Thyroid gland (tissue), 4 donors: Measurements from ENCODE around the gene IER5L. TPM values are rescaled to one million over a fixed set of nuclear protein-coding genes. Genes with fewer than 3 reads are reported as not detected.

Experiments used
- DNase-seq, 2 donors: peaks; one replicate each; pipeline ENCODE4 v3.0.0-alpha.2; 2019
- H3K27ac ChIP-seq, 3 donors: fragments of 200-600 bp; sonication (generic); 1 replicate in 2 of 3; 2 replicates in 1 of 3; pipeline ENCODE4 v1.5.1; 2016 to 2019; ENCODE audit warnings: mild to moderate bottlenecking in 1 of 3, moderate library complexity in 1 of 3
- H3K27me3 ChIP-seq: fragments of 200-600 bp; sonication (generic); one replicate; pipeline ENCODE4 v1.5.1; 2019
- H3K36me3 ChIP-seq, 2 donors: fragments of 200-600 bp; sonication (generic); one replicate each; pipeline ENCODE4 v1.5.1; 2016 to 2019
- H3K4me1 ChIP-seq, 2 donors: fragments of 200-600 bp; sonication (generic); one replicate each; pipeline ENCODE4 v1.5.1; 2017 to 2019
- H3K4me3 ChIP-seq, 3 donors: fragments of 200-600 bp; sonication (generic); replicated peaks in 1 of 3; 1 replicate in 2 of 3; 2 replicates in 1 of 3; pipeline ENCODE4 v1.5.1; 2016; ENCODE audit warnings: mild to moderate bottlenecking in 1 of 3
- H3K9me3 ChIP-seq: fragments of 200-600 bp; sonication (generic); one replicate; pipeline ENCODE4 v1.5.1; 2017
- CTCF ChIP-seq, 6 experiments: fragments of 200-600 bp in 3 of 6; fragments of 450-650 bp in 3 of 6; sonication (generic) in 3 of 6; IDR thresholded peaks; one replicate each; pipeline ENCODE4 v1.5.1; 2016 to 2019; ENCODE audit warnings: antibody characterized with exemption in 6 of 6, mild to moderate bottlenecking in 2 of 6, inconsistent platforms in 1 of 6, moderate library complexity in 1 of 6
- POLR2A ChIP-seq, 2 donors: fragments of 450-650 bp; IDR thresholded peaks; one replicate each; pipeline ENCODE4 v1.6.1; 2017; ENCODE audit warnings: antibody characterized with exemption in 2 of 2, mild to moderate bottlenecking in 2 of 2, moderate library complexity in 1 of 2
- WGBS, 2 donors: methylation state at CpG; one replicate each; pipeline ENCODE4 v1.1.5; 2017; 5-methylcytosine and 5-hydroxymethylcytosine counted together
- intact Hi-C: fragments of 100-400 bp; cut with DNase I; formaldehyde crosslinking; loops from one replicate; pipeline ENCODE4 v1.15.1; 2023
- total RNA-seq, 4 donors: library from RNA; depleted of rRNA; stranded (reverse); fragments of >200 nt; gene quantifications; one replicate each; pipeline ENCODE4 v1.2.3, GENCODE V29; 2016

Gene IER5L
- total RNA-seq, 4 donors from 2014 or later = 7.8 to 20.2 (median 12.6) TPM

- DNase-seq = peak; percentile 56 to 72
- H3K4me1 ChIP-seq = peaks cover 57 to 68% of the 10 kb centered on the region in 2 donors
- H3K9me3 ChIP-seq = no peaks in the 10 kb centered on the region
- intact Hi-C loops = no loop called here
- H3K36me3 ChIP-seq = no peaks in the 10 kb centered on the region
- H3K27ac ChIP-seq = peak overlapping the region; percentile 20 to 100 (median 74)
- 46 to 57% methylated on average over 1 to 2 of the region's 2 CpGs for WGBS, 2 donors
- H3K27me3 ChIP-seq = no peaks in the 10 kb centered on the region
- TF ChIP-seq POLR2A (IDR thresholded peaks at IDR 0.05) (no peak), CTCF (IDR thresholded peaks at IDR 0.05) (no peak)
- H3K4me3 ChIP-seq = no peak overlapping the region
Measured at GRCh38 chr9:129145316-129145715, 32.7 kb downstream of the IER5L start.

GRCh38 chr9:129143031-129143927, 34.8 kb downstream of the IER5L start:
- Histone ChIP-seq H3K27me3 (no peaks in the 10 kb centered on the region), H3K27ac (peak overlapping the region; percentile 98 to 100 (median 100)), H3K36me3 (no peaks in the 10 kb centered on the region), H3K4me3 (no peak overlapping the region), H3K4me1 (peaks cover 65 to 86% of the 10 kb centered on the region in 2 donors), H3K9me3 (no peaks in the 10 kb centered on the region)
- WGBS, 2 donors = 22 to 38% methylated on average over 12 to 14 of the region's 14 CpGs
- TF ChIP-seq POLR2A (IDR thresholded peaks at IDR 0.05) (peak in 1 of 2 donors; percentile 48), CTCF (IDR thresholded peaks at IDR 0.05) (peak; percentile 38 to 73 (median 71))
- intact Hi-C loops = loop anchor here (5.0 kb wide), 1 partner anchor 34 kb away; the partner anchor contains the start of gene IER5L
- peak; percentile 90 to 93 for DNase-seq

- TF ChIP-seq CTCF (IDR thresholded peaks at IDR 0.05) (no peak), POLR2A (IDR thresholded peaks at IDR 0.05) (no peak)
- WGBS, 2 donors = 66 to 67% methylated on average over 12 to 13 of the region's 15 CpGs
- intact Hi-C loops = loop anchor here (5.0 kb wide), 1 partner anchor 35 kb away; the partner anchor contains the start of gene IER5L
- H3K4me1 ChIP-seq = peaks cover 69 to 95% of the 10 kb centered on the region in 2 donors
- H3K27ac ChIP-seq = peak overlapping the region; percentile 98 to 100 (median 100)
- no peaks in the 10 kb centered on the region for H3K9me3 ChIP-seq
- no peak overlapping the region for H3K4me3 ChIP-seq
- H3K36me3 ChIP-seq = peaks cover 7 to 8% of the 10 kb centered on the region in 2 donors
- no peak for DNase-seq
- no peaks in the 10 kb centered on the region for H3K27me3 ChIP-seq
Measured at GRCh38 chr9:129142138-129142935, 35.7 kb downstream of the IER5L start.

DNA sequence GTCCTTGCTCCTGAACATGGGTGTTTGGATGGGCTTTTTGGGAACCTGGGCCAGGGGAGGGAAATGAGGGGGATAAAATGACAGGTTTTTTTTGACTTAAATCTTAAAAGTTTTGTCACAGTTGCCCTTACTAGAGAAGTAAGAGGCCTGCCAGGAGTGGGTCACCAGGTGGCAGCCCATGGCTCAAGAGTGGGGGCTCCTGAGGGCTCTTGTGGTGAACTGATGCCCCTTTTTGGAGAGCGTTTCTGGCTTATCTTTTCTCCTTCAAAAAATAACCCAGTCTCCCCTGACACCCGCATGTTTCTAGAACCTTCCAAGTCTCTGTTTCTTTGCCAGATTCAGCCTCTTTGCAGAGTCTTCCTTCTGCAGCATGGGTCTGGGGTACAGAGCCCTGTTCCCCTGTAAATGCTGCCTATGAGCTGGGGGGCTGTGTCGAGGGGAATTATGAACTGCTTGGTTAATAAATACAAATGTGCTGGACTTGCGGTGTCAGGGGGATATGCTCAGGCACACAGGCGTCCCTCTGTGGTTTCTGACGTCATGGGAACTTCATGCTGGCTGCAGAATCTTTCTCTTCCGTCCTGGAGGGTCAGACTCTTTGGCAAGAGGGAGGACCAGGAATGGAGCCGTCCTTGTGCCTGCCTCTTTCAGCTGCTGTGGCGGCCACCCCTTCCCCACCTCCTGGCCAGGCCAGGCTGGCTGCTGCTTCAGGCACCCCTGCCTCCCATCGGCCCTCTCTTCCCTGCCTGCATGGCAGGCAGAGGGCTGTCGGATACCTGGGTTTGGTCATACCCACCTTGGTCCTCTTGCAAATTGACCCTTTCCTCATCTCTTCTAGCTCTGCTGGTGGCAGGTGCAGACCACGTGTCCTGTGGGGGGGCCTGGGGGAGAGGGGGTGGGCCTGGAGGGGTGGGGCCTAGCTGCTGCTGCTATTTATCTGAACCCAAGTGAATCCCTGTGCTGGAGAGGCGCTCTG, 36.7 kb downstream of the IER5L start:
- 23 to 26% methylated on average over 12 of the region's 13 CpGs for WGBS, 2 donors
- TF ChIP-seq CTCF (IDR thresholded peaks at IDR 0.05) (no peak), POLR2A (IDR thresholded peaks at IDR 0.05) (no peak)
- H3K9me3 ChIP-seq = no peaks in the 10 kb centered on the region
- no peaks in the 10 kb centered on the region for H3K27me3 ChIP-seq
- intact Hi-C loops = loop anchor here (5.0 kb wide), 1 partner anchor 36 kb away; the partner anchor contains the start of gene IER5L
- peak overlapping the region; percentile 98 to 100 (median 100) for H3K27ac ChIP-seq
- peaks cover 16 to 18% of the 10 kb centered on the region in 2 donors for H3K36me3 ChIP-seq
- DNase-seq = peak; percentile 44 to 48
- H3K4me1 ChIP-seq = peaks cover 62 to 92% of the 10 kb centered on the region in 2 donors
- H3K4me3 ChIP-seq = peak overlapping the region in 1 of 3 donors; percentile 28
